BLaER1 (cell line): ENCODE measurements around the gene PHLPP1.
A peak's percentile ranks its signal among the peaks of the same experiment; 100 is the strongest.

Experiments
- H3K27ac ChIP-seq: shearing (Covaris generic); formaldehyde crosslinking; 2 replicates; pipeline ENCODE4 v1.8.1; 2022
- H3K27me3 ChIP-seq: shearing (Covaris generic); formaldehyde crosslinking; 2 replicates; pipeline ENCODE4 v1.8.1; 2022
- H3K36me3 ChIP-seq: shearing (Covaris generic); formaldehyde crosslinking; 2 replicates; pipeline ENCODE4 v1.8.1; 2022
- H3K4me1 ChIP-seq: shearing (Covaris generic); formaldehyde crosslinking; 2 replicates; pipeline ENCODE4 v1.8.1; 2022
- H3K4me2 ChIP-seq: shearing (Covaris generic); formaldehyde crosslinking; 2 replicates; pipeline ENCODE4 v1.8.1; 2022
- H3K4me3 ChIP-seq: shearing (Covaris generic); formaldehyde crosslinking; 2 replicates; pipeline ENCODE4 v1.8.1; 2022
- H3K9ac ChIP-seq: shearing (Covaris generic); formaldehyde crosslinking; 2 replicates; pipeline ENCODE4 v1.8.1; 2022
- H3K9me3 ChIP-seq: shearing (Covaris generic); formaldehyde crosslinking; 2 replicates; pipeline ENCODE4 v1.8.1; 2022
- H4K20me1 ChIP-seq: shearing (Covaris generic); formaldehyde crosslinking; 2 replicates; pipeline ENCODE4 v1.8.1; 2022
- Cebpa-rat ChIP-seq: shearing (Covaris generic); IDR thresholded peaks from 2 replicates; pipeline ENCODE4 v1.8.1; 2022

Gene PHLPP1

GRCh38 chr18:63000839-63001238, 285.5 kb downstream of the PHLPP1 start:
- peaks cover 33% of the 10 kb centered on the region for H3K9me3 ChIP-seq
- no peaks in the 10 kb centered on the region for H3K36me3 ChIP-seq
- no peak overlapping the region for H3K9ac ChIP-seq
- H4K20me1 ChIP-seq, result no peaks in the 10 kb centered on the region
- TF ChIP-seq Cebpa-rat, result no peak
- H3K27me3 ChIP-seq, result no peaks in the 10 kb centered on the region
- H3K27ac ChIP-seq, result no peak overlapping the region
- no peak overlapping the region for H3K4me3 ChIP-seq
- no peak overlapping the region for H3K4me2 ChIP-seq
- peaks cover 46% of the 10 kb centered on the region for H3K4me1 ChIP-seq

- Histone ChIP-seq H3K4me3 (no peak overlapping the region), H3K27ac (0 out of 2 replicates have a peak overlapping the region, but pooled peaks have one; percentile 6), H3K9ac (no peak overlapping the region), H3K27me3 (no peaks in the 10 kb centered on the region), H3K4me1 (peaks cover 41% of the 10 kb centered on the region), H4K20me1 (no peaks in the 10 kb centered on the region), H3K36me3 (no peaks in the 10 kb centered on the region), H3K4me2 (no peak overlapping the region), H3K9me3 (peaks cover 33% of the 10 kb centered on the region)
- no peak for TF ChIP-seq Cebpa-rat
Measured at GRCh38 chr18:63001861-63002260, 286.5 kb downstream of the PHLPP1 start.

GRCh38 chr18:63002305-63002704, 287.0 kb downstream of the PHLPP1 start:
- no peak for TF ChIP-seq Cebpa-rat
- Histone ChIP-seq H4K20me1 (no peaks in the 10 kb centered on the region), H3K4me1 (peaks cover 36% of the 10 kb centered on the region), H3K9me3 (peaks cover 33% of the 10 kb centered on the region), H3K4me3 (no peak overlapping the region), H3K27me3 (no peaks in the 10 kb centered on the region), H3K27ac (0 out of 2 replicates have a peak overlapping the region, but pooled peaks have one; percentile 6), H3K9ac (no peak overlapping the region), H3K4me2 (no peak overlapping the region), H3K36me3 (no peaks in the 10 kb centered on the region)

- Histone ChIP-seq H3K4me3 (no peak overlapping the region), H4K20me1 (no peaks in the 10 kb centered on the region), H3K4me1 (peaks cover 30% of the 10 kb centered on the region), H3K4me2 (no peak overlapping the region), H3K27me3 (no peaks in the 10 kb centered on the region), H3K36me3 (no peaks in the 10 kb centered on the region), H3K9me3 (peaks cover 33% of the 10 kb centered on the region), H3K9ac (no peak overlapping the region), H3K27ac (no peak overlapping the region)
- TF ChIP-seq Cebpa-rat, result no peak
Measured at GRCh38 chr18:63002803-63003445, 287.6 kb downstream of the PHLPP1 start.

GRCh38 chr18:63003899-63004298, 288.6 kb downstream of the PHLPP1 start:
- Histone ChIP-seq H3K4me2 (no peak overlapping the region), H3K9ac (no peak overlapping the region), H4K20me1 (no peaks in the 10 kb centered on the region), H3K4me3 (no peak overlapping the region), H3K9me3 (peaks cover 33% of the 10 kb centered on the region), H3K27me3 (no peaks in the 10 kb centered on the region), H3K36me3 (no peaks in the 10 kb centered on the region), H3K4me1 (peaks cover 20% of the 10 kb centered on the region), H3K27ac (no peak overlapping the region)
- no peak for TF ChIP-seq Cebpa-rat

- Histone ChIP-seq H3K4me1 (peaks cover 14% of the 10 kb centered on the region), H4K20me1 (no peaks in the 10 kb centered on the region), H3K27me3 (no peaks in the 10 kb centered on the region), H3K36me3 (no peaks in the 10 kb centered on the region), H3K4me2 (peak overlapping the region; percentile 3; the same call in 1 of the 2 replicates), H3K9me3 (peaks cover 33% of the 10 kb centered on the region), H3K27ac (peak overlapping the region; percentile 22; the same call in 1 of the 2 replicates), H3K4me3 (no peak overlapping the region), H3K9ac (no peak overlapping the region)
- no peak for TF ChIP-seq Cebpa-rat
Measured at GRCh38 chr18:63004466-63005089, 289.2 kb downstream of the PHLPP1 start.

- no peaks in the 10 kb centered on the region for H3K27me3 ChIP-seq
- no peak overlapping the region for H3K4me3 ChIP-seq
- peaks cover 14% of the 10 kb centered on the region for H3K4me1 ChIP-seq
- no peak overlapping the region for H3K9ac ChIP-seq
- H3K4me2 ChIP-seq, result peak overlapping the region; percentile 3; the same call in 1 of the 2 replicates
- H3K27ac ChIP-seq, result 0 out of 2 replicates have a peak overlapping the region, but pooled peaks have one; percentile 22
- H3K9me3 ChIP-seq, result peaks cover 31% of the 10 kb centered on the region
- TF ChIP-seq Cebpa-rat, result no peak
- H4K20me1 ChIP-seq, result no peaks in the 10 kb centered on the region
- no peaks in the 10 kb centered on the region for H3K36me3 ChIP-seq
Measured at GRCh38 chr18:63005306-63005705, 290.0 kb downstream of the PHLPP1 start.

- no peak overlapping the region for H3K9ac ChIP-seq
- no peaks in the 10 kb centered on the region for H3K36me3 ChIP-seq
- H3K4me1 ChIP-seq, result peaks cover 14% of the 10 kb centered on the region
- H3K27me3 ChIP-seq, result no peaks in the 10 kb centered on the region
- H3K27ac ChIP-seq, result no peak overlapping the region
- H3K4me3 ChIP-seq, result no peak overlapping the region
- no peak overlapping the region for H3K4me2 ChIP-seq
- TF ChIP-seq Cebpa-rat, result no peak
- H3K9me3 ChIP-seq, result peaks cover 23% of the 10 kb centered on the region
- no peaks in the 10 kb centered on the region for H4K20me1 ChIP-seq
Measured at GRCh38 chr18:63007231-63007630, 291.9 kb downstream of the PHLPP1 start.

- H3K27me3 ChIP-seq, result no peaks in the 10 kb centered on the region
- no peaks in the 10 kb centered on the region for H3K36me3 ChIP-seq
- no peak overlapping the region for H3K9ac ChIP-seq
- peaks cover 26% of the 10 kb centered on the region for H3K9me3 ChIP-seq
- H3K27ac ChIP-seq, result no peak overlapping the region
- H3K4me3 ChIP-seq, result no peak overlapping the region
- no peak overlapping the region for H3K4me2 ChIP-seq
- TF ChIP-seq Cebpa-rat, result no peak
- no peaks in the 10 kb centered on the region for H4K20me1 ChIP-seq
- H3K4me1 ChIP-seq, result peaks cover 10% of the 10 kb centered on the region
Measured at GRCh38 chr18:63016270-63016669, 300.9 kb downstream of the PHLPP1 start.

- H4K20me1 ChIP-seq, result no peaks in the 10 kb centered on the region
- H3K4me1 ChIP-seq, result peaks cover 10% of the 10 kb centered on the region
- TF ChIP-seq Cebpa-rat, result no peak
- no peak overlapping the region for H3K4me3 ChIP-seq
- H3K4me2 ChIP-seq, result peak overlapping the region; percentile 4; the same call in 1 of the 2 replicates
- no peak overlapping the region for H3K9ac ChIP-seq
- H3K27me3 ChIP-seq, result no peaks in the 10 kb centered on the region
- no peak overlapping the region for H3K27ac ChIP-seq
- no peaks in the 10 kb centered on the region for H3K36me3 ChIP-seq
- peaks cover 27% of the 10 kb centered on the region for H3K9me3 ChIP-seq
Measured at GRCh38 chr18:63017076-63017475, 301.7 kb downstream of the PHLPP1 start.
